DOHH2 (cell line): ENCODE results near the gene C20orf173.
A peak's percentile ranks its signal among the peaks of the same experiment; 100 is the strongest.

Source experiments
- H3F3A ChIP-seq: fragments of 200-600 bp; sonication (generic), shearing (Covaris generic); 2 replicates; pipeline ENCODE4 v1.6.0; 2016; ENCODE audit warnings: antibody characterized with exemption, mild to moderate bottlenecking; ENCODE audit not compliant: control insufficient read depth, insufficient read depth
- H3K27ac ChIP-seq: fragments of 200-600 bp; sonication (generic); 2 replicates; pipeline ENCODE4 v1.5.1; 2014; ENCODE audit warnings: low read depth, mild to moderate bottlenecking, low read length, moderate library complexity
- H3K27me3 ChIP-seq: fragments of 200-600 bp; sonication (generic); 2 replicates; pipeline ENCODE4 v1.6.1; 2014; ENCODE audit warnings: mild to moderate bottlenecking, low read length, mixed read lengths; ENCODE audit not compliant: control insufficient read depth
- H3K36me3 ChIP-seq: fragments of 200-600 bp; sonication (generic); 2 replicates; pipeline ENCODE4 v1.6.1; 2014; ENCODE audit warnings: mild to moderate bottlenecking, low read length, moderate library complexity, mixed read lengths; ENCODE audit not compliant: control insufficient read depth
- H3K4me1 ChIP-seq: fragments of 200-600 bp; sonication (generic); 2 replicates; pipeline ENCODE4 v1.6.1; 2014; ENCODE audit warnings: mild to moderate bottlenecking, low read length, mixed read lengths; ENCODE audit not compliant: control insufficient read depth
- H3K4me2 ChIP-seq: fragments of 200-600 bp; sonication (generic); 2 replicates; pipeline ENCODE4 v1.6.0; 2014; ENCODE audit warnings: mild to moderate bottlenecking, low read length, moderate library complexity
- H3K4me3 ChIP-seq: fragments of 200-600 bp; sonication (generic); 2 replicates; pipeline ENCODE4 v1.5.1; 2014; ENCODE audit warnings: mild to moderate bottlenecking, low read length, mixed read lengths
- H3K79me2 ChIP-seq: fragments of 200-600 bp; sonication (generic); 2 replicates; pipeline ENCODE4 v1.6.1; 2014; ENCODE audit warnings: mild to moderate bottlenecking, low read length, mixed read lengths; ENCODE audit not compliant: control insufficient read depth
- H3K9me2 ChIP-seq: fragments of 200-600 bp; sonication (generic); replicated peaks from 2 replicates; pipeline ENCODE4 v1.6.1; 2014; ENCODE audit warnings: mild to moderate bottlenecking, low read length, mixed read lengths; ENCODE audit not compliant: control insufficient read depth
- H3K9me3 ChIP-seq: fragments of 200-600 bp; sonication (generic); 2 replicates; pipeline ENCODE4 v1.6.1; 2014; ENCODE audit warnings: antibody characterized with exemption, low read length, mixed read lengths; ENCODE audit not compliant: control insufficient read depth, insufficient read depth
- H4K20me1 ChIP-seq: fragments of 200-600 bp; sonication (generic); 2 replicates; pipeline ENCODE4 v1.6.0; 2014; ENCODE audit warnings: low read depth, mild to moderate bottlenecking, antibody characterized with exemption, low read length, moderate library complexity; ENCODE audit not compliant: control insufficient read depth, insufficient read depth
- CTCF ChIP-seq: fragments of 200-600 bp; sonication (generic); IDR thresholded peaks from one replicate; pipeline ENCODE4 v1.5.1; 2014; ENCODE audit warnings: antibody characterized with exemption, mild to moderate bottlenecking, low read depth, low read length; ENCODE audit not compliant: poor library complexity, severe bottlenecking
- EZH2phosphoT487 ChIP-seq: fragments of 200-600 bp; sonication (generic); IDR thresholded peaks from 2 replicates; pipeline ENCODE4 v1.6.1; 2017; ENCODE audit warnings: borderline replicate concordance, mild to moderate bottlenecking, antibody characterized with exemption, low read length, moderate library complexity, mixed read lengths

Gene C20orf173

GRCh38 chr20:35541783-35542662 is 12.6 kb upstream of the C20orf173 start, which contains the start of gene ERGIC3:
Gene ERGIC3 (plus strand): TSS chr20:35542078. CDS start chr20:35542098, 20 bp downstream.
- Histone ChIP-seq H3K9me2 (no peaks in the 10 kb centered on the region), H3K9me3 (no peaks in the 10 kb centered on the region), H3F3A (peaks cover 14% of the 10 kb centered on the region), H3K4me2 (peak within 1 kb of the TSS; percentile 81), H4K20me1 (no peaks in the 10 kb centered on the region), H3K79me2 (peaks cover 10% of the 10 kb centered on the region), H3K4me3 (peak within 1 kb of the TSS; percentile 92), H3K27me3 (no peaks in the 10 kb centered on the region), H3K27ac (no peak within 1 kb of the TSS), H3K36me3 (peaks cover 12% of the 10 kb centered on the region), H3K4me1 (peaks cover 22% of the 10 kb centered on the region)
- TF ChIP-seq EZH2phosphoT487, result no peak
- TF ChIP-seq CTCF, result peak; percentile 18

GRCh38 chr20:35541118-35541782 is 11.8 kb upstream of the C20orf173 start:
- H3F3A ChIP-seq, result peaks cover 14% of the 10 kb centered on the region
- H3K4me3 ChIP-seq, result peak overlapping the region; percentile 92

GRCh38 chr20:35539756-35540212 is 10.3 kb upstream of the C20orf173 start:
- Histone ChIP-seq H3K27ac (no peak overlapping the region), H3K9me2 (no peaks in the 10 kb centered on the region), H3K79me2 (peaks cover 10% of the 10 kb centered on the region), H4K20me1 (no peaks in the 10 kb centered on the region), H3K4me3 (no peak overlapping the region), H3K4me1 (peaks cover 22% of the 10 kb centered on the region), H3K36me3 (peaks cover 12% of the 10 kb centered on the region), H3F3A (peaks cover 14% of the 10 kb centered on the region), H3K4me2 (peak overlapping the region; percentile 29), H3K9me3 (no peaks in the 10 kb centered on the region), H3K27me3 (no peaks in the 10 kb centered on the region)
- no peak for TF ChIP-seq CTCF
- no peak for TF ChIP-seq EZH2phosphoT487

More at GRCh38 chr20:35541118-35541782, 11.8 kb upstream of the C20orf173 start:
- no peaks in the 10 kb centered on the region for H3K9me2 ChIP-seq
- peaks cover 22% of the 10 kb centered on the region for H3K4me1 ChIP-seq
- peaks cover 10% of the 10 kb centered on the region for H3K79me2 ChIP-seq
- no peak for TF ChIP-seq CTCF
- H3K36me3 ChIP-seq, result peaks cover 12% of the 10 kb centered on the region
- H3K27me3 ChIP-seq, result no peaks in the 10 kb centered on the region
- peak overlapping the region; percentile 81 for H3K4me2 ChIP-seq
- no peak overlapping the region for H3K27ac ChIP-seq
- H4K20me1 ChIP-seq, result no peaks in the 10 kb centered on the region
- no peaks in the 10 kb centered on the region for H3K9me3 ChIP-seq
